ENCODE measurements around the gene ATP11B. TPM values are rescaled to one million over a fixed set of nuclear protein-coding genes. Genes with fewer than 3 reads are reported as not detected.
"Not testable (repeated sequence)": the region's sequence is repeated elsewhere in the genome, so short reads cannot be mapped to it uniquely, and the experiment has no call there.

ATP11B gene
- total RNA-seq, 1 donor from 2014 or later, result 42.8 TPM

DNA sequence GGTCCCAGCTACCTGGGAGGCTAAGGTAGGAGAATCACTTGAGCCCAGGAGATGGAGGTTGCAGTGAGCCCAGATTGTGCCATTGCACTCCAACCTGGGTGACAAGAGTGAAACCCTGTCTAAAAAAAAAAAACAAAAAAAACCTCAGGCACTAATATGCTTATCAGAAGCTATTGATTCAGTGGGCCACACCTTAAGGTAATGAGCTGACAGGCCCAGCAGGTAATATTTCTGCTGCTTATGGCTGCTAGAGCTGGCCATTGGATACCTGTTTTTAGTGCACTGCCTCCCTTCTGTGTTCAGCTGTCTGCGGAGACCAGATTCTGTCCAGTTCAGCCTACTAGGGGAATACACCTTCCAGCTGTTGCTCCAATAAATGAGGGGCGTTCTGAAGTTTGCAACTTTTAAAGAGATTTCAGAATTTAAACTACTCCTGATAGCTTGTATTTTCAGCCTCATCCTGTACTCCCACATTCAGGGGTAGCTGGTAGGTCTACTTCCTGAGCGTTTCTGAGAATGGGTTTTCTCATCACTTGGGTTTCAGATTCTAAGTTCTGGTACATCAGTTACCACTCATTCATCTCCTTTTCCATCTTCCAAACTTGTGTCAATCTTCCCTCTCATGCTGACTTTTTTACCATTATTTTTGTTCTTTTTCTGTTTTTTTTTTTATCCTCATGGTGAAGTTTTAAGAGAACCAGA, 69.0 kb downstream of the ATP11B start:
- DNase-seq (ENCODE audit: low read depth) (no peak), FAIRE-seq (no peak)
- H3K79me2 ChIP-seq (ENCODE audit: insufficient read depth, low read length), result no peaks in the 10 kb centered on the region
- H3K4me3 ChIP-seq (ENCODE audit: insufficient read depth, low read depth, low read length), result no peak overlapping the region
- H3K27me3 ChIP-seq (ENCODE audit: insufficient read depth, low read length), result no peaks in the 10 kb centered on the region
- H3K27ac Mint-ChIP-seq (ENCODE audit: unreplicated experiment), result no peak overlapping the region
- no peak overlapping the region for H2AFZ ChIP-seq (ENCODE audit: low read depth, low read length)
- no peaks in the 10 kb centered on the region for H3K9me3 ChIP-seq (ENCODE audit: insufficient read depth, low read depth, low read length)
- no peak overlapping the region for H3K4me2 ChIP-seq (ENCODE audit: low read length)
- H3K27me3 Mint-ChIP-seq (ENCODE audit: low read depth, unreplicated experiment), result no peaks in the 10 kb centered on the region
- peaks cover 8% of the 10 kb centered on the region for H3K36me3 ChIP-seq (ENCODE audit: insufficient read depth, low read length)
- H3K4me1 ChIP-seq (ENCODE audit: insufficient read depth, low read length), result no peaks in the 10 kb centered on the region
- H3K9ac ChIP-seq (ENCODE audit: low read length), result no peak overlapping the region
- peaks cover 4% of the 10 kb centered on the region for H3K36me3 Mint-ChIP-seq (ENCODE audit: low read depth, unreplicated experiment)
- no peaks in the 10 kb centered on the region for H3K9me3 Mint-ChIP-seq (ENCODE audit: unreplicated experiment)
- H4K20me1 ChIP-seq (ENCODE audit: insufficient read depth, low read length), result no peaks in the 10 kb centered on the region
- H3K4me1 Mint-ChIP-seq (ENCODE audit: low read depth, unreplicated experiment), result peaks cover 2% of the 10 kb centered on the region
- H3K27ac ChIP-seq (ENCODE audit: low read depth, low read length), result no peak overlapping the region
- H3K4me3 Mint-ChIP-seq (ENCODE audit: unreplicated experiment), result no peak overlapping the region
- TF ChIP-seq EZH2 (IDR thresholded peaks at IDR 0.05; ENCODE audit: insufficient read depth, low read length) (no peak), CTCF (IDR thresholded peaks at IDR 0.05; ENCODE audit: insufficient read depth, low read depth, low read length) (no peak)

- Mint-ChIP-seq H3K4me3 (ENCODE audit: unreplicated experiment) (no peak overlapping the region), H3K4me1 (ENCODE audit: low read depth, unreplicated experiment) (no peaks in the 10 kb centered on the region), H3K27ac (ENCODE audit: unreplicated experiment) (no peak overlapping the region), H3K36me3 (ENCODE audit: low read depth, unreplicated experiment) (peaks cover 9% of the 10 kb centered on the region), H3K27me3 (ENCODE audit: low read depth, unreplicated experiment) (no peaks in the 10 kb centered on the region), H3K9me3 (ENCODE audit: unreplicated experiment) (no peaks in the 10 kb centered on the region)
- FAIRE-seq (no peak), DNase-seq (ENCODE audit: low read depth) (no peak)
- no peaks in the 10 kb centered on the region for H3K9me3 ChIP-seq (ENCODE audit: insufficient read depth, low read depth, low read length)
- H3K4me2 ChIP-seq (ENCODE audit: low read length), result no peak overlapping the region
- no peaks in the 10 kb centered on the region for H3K4me1 ChIP-seq (ENCODE audit: insufficient read depth, low read length)
- no peaks in the 10 kb centered on the region for H3K79me2 ChIP-seq (ENCODE audit: insufficient read depth, low read length)
- H3K4me3 ChIP-seq (ENCODE audit: insufficient read depth, low read depth, low read length), result no peak overlapping the region
- no peak for TF ChIP-seq CTCF (IDR thresholded peaks at IDR 0.05; ENCODE audit: insufficient read depth, low read depth, low read length)
- TF ChIP-seq EZH2 (IDR thresholded peaks at IDR 0.05; ENCODE audit: insufficient read depth, low read length), result no peak
- no peaks in the 10 kb centered on the region for H3K27me3 ChIP-seq (ENCODE audit: insufficient read depth, low read length)
- no peak overlapping the region for H2AFZ ChIP-seq (ENCODE audit: low read depth, low read length)
- no peaks in the 10 kb centered on the region for H4K20me1 ChIP-seq (ENCODE audit: insufficient read depth, low read length)
- H3K9ac ChIP-seq (ENCODE audit: low read length), result no peak overlapping the region
- H3K27ac ChIP-seq (ENCODE audit: low read depth, low read length), result no peak overlapping the region
- peaks cover 26% of the 10 kb centered on the region for H3K36me3 ChIP-seq (ENCODE audit: insufficient read depth, low read length)
Observed at GRCh38 chr3:182869059-182869458, 75.8 kb downstream of the ATP11B start.

DNA sequence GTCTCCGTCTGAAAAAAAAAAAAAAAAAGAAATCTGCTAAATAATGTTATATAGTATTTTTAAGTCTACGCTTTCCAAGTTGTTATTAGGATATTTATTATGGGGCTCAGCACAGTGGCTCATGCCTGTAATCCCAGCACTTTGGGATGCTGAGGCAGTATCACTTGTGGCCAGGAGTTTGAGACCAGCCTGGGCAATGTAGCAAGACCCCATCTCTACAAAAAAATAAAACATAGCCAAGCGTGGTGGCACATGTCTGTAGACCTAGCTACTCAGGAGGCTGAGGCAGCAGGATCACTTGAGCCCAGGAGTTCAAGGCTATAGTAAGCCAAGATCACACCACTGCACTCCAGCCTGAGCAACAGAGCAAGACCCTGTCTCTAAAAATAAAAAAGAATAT, 77.6 kb downstream of the ATP11B start:
- not testable (repeated sequence) for H3K27ac ChIP-seq (ENCODE audit: low read depth, low read length); H3K4me1 ChIP-seq (ENCODE audit: insufficient read depth, low read length); H3K9me3 Mint-ChIP-seq (ENCODE audit: unreplicated experiment); H4K20me1 ChIP-seq (ENCODE audit: insufficient read depth, low read length); H3K4me3 ChIP-seq (ENCODE audit: insufficient read depth, low read depth, low read length); H3K9ac ChIP-seq (ENCODE audit: low read length); H3K27ac Mint-ChIP-seq (ENCODE audit: unreplicated experiment); H3K4me1 Mint-ChIP-seq (ENCODE audit: low read depth, unreplicated experiment); H3K9me3 ChIP-seq (ENCODE audit: insufficient read depth, low read depth, low read length); H3K4me2 ChIP-seq (ENCODE audit: low read length); H3K27me3 Mint-ChIP-seq (ENCODE audit: low read depth, unreplicated experiment); H3K79me2 ChIP-seq (ENCODE audit: insufficient read depth, low read length); H2AFZ ChIP-seq (ENCODE audit: low read depth, low read length); DNase-seq (ENCODE audit: low read depth); FAIRE-seq; H3K4me3 Mint-ChIP-seq (ENCODE audit: unreplicated experiment); H3K36me3 Mint-ChIP-seq (ENCODE audit: low read depth, unreplicated experiment); H3K27me3 ChIP-seq (ENCODE audit: insufficient read depth, low read length)
- H3K36me3 ChIP-seq (ENCODE audit: insufficient read depth, low read length), result peaks cover 28% of the 10 kb centered on the region
